ENCODE measurements around the gene MRPS23. TPM values are rescaled to one million over a fixed set of nuclear protein-coding genes. Genes with fewer than 3 reads are reported as not detected.

The MRPS23 gene
- total and polyA plus RNA-seq, 2 of the 13 experiments (the other 11 are each of a cell fraction or from before 2014, with no cell fraction given), result 63.2 to 181 TPM

DNA sequence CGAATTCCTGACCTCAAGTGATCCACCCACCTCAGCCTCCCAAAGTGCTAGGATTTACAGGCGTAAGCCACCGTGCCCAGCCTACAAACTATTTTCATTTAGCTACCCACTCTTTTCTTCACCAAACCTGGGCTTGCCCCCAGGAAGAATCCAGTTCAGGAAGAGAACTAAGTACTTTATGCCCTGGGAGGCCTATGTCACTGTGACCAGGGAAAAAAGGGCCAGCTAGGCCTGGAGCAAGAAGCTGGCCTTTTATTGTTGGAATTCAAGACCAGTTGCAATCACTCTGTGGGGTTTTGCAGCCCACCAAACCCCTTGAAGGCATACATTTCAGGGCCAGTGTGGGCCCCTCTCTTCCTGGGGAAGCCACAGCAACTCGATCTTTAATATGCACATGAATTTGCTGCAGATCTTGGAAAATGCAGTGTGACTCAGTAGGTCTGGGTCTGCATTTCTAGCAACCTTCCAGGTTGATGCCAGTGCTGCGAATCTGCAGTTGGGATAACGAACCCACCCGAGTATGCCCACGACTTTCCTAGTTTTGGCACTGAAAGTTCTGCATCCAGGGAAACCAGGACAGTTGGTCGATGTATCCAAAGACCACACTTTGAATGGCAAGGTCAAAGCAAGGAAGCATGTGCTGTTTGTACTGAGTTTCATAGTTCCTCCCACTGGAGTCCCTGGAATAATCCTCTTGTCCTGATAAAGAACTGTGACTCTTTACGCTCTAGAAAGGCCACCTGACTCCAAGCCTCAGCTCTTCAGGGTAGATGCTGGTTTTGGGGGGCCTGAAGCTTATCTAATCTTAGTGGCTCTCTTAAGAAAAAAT is 7.2 kb upstream of the MRPS23 start (continued):
- TF ChIP-seq, protein P1, sequence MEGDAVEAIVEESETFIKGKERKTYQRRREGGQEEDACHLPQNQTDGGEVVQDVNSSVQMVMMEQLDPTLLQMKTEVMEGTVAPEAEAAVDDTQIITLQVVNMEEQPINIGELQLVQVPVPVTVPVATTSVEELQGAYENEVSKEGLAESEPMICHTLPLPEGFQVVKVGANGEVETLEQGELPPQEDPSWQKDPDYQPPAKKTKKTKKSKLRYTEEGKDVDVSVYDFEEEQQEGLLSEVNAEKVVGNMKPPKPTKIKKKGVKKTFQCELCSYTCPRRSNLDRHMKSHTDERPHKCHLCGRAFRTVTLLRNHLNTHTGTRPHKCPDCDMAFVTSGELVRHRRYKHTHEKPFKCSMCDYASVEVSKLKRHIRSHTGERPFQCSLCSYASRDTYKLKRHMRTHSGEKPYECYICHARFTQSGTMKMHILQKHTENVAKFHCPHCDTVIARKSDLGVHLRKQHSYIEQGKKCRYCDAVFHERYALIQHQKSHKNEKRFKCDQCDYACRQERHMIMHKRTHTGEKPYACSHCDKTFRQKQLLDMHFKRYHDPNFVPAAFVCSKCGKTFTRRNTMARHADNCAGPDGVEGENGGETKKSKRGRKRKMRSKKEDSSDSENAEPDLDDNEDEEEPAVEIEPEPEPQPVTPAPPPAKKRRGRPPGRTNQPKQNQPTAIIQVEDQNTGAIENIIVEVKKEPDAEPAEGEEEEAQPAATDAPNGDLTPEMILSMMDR (CRISPR knock-in tag; IDR thresholded peaks at IDR 0.05), result no peak
- TF ChIP-seq PRMT3 (CRISPR knock-in tag; IDR thresholded peaks at IDR 0.05; ENCODE audit: borderline replicate concordance, low read depth) (no peak), ATF7-NPFF (CRISPR knock-in tag; IDR thresholded peaks at IDR 0.05; ENCODE audit: low read depth) (no peak), ZNF572 (CRISPR knock-in tag; IDR thresholded peaks at IDR 0.05) (no peak; the same call in 1 of the 2 replicates), GATAD2A (CRISPR knock-in tag; IDR thresholded peaks at IDR 0.05) (peak; percentile 60), NR2F6 (IDR thresholded peaks at IDR 0.05) (no peak), NR2F6 (CRISPR knock-in tag; IDR thresholded peaks at IDR 0.05) (peak; percentile 70; the same call in 1 of the 2 replicates), ZFP36L1 (CRISPR knock-in tag; IDR thresholded peaks at IDR 0.05) (no peak), MEIS1 (CRISPR knock-in tag; IDR thresholded peaks at IDR 0.05; ENCODE audit: borderline replicate concordance) (no peak), TBX2 (CRISPR knock-in tag; IDR thresholded peaks at IDR 0.05; ENCODE audit: borderline replicate concordance) (no peak), ZNF282 (IDR thresholded peaks at IDR 0.05; ENCODE audit: partially characterized antibody) (no peak), ZNF75D (CRISPR knock-in tag; IDR thresholded peaks at IDR 0.05; ENCODE audit: borderline replicate concordance) (no peak)
- TF ChIP-seq, protein P2, sequence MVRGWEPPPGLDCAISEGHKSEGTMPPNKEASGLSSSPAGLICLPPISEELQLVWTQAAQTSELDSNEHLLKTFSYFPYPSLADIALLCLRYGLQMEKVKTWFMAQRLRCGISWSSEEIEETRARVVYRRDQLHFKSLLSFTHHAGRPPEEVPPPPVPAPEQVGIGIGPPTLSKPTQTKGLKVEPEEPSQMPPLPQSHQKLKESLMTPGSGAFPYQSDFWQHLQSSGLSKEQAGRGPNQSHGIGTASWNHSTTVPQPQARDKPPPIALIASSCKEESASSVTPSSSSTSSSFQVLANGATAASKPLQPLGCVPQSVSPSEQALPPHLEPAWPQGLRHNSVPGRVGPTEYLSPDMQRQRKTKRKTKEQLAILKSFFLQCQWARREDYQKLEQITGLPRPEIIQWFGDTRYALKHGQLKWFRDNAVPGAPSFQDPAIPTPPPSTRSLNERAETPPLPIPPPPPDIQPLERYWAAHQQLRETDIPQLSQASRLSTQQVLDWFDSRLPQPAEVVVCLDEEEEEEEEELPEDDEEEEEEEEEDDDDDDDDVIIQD (CRISPR knock-in tag; IDR thresholded peaks at IDR 0.05; ENCODE audit: low read depth), result no peak
- TF ChIP-seq, protein P3, sequence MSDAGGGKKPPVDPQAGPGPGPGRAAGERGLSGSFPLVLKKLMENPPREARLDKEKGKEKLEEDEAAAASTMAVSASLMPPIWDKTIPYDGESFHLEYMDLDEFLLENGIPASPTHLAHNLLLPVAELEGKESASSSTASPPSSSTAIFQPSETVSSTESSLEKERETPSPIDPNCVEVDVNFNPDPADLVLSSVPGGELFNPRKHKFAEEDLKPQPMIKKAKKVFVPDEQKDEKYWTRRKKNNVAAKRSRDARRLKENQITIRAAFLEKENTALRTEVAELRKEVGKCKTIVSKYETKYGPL (CRISPR knock-in tag; IDR thresholded peaks at IDR 0.05), result no peak
- TF ChIP-seq, protein P4, sequence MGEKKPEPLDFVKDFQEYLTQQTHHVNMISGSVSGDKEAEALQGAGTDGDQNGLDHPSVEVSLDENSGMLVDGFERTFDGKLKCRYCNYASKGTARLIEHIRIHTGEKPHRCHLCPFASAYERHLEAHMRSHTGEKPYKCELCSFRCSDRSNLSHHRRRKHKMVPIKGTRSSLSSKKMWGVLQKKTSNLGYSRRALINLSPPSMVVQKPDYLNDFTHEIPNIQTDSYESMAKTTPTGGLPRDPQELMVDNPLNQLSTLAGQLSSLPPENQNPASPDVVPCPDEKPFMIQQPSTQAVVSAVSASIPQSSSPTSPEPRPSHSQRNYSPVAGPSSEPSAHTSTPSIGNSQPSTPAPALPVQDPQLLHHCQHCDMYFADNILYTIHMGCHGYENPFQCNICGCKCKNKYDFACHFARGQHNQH (CRISPR knock-in tag; IDR thresholded peaks at IDR 0.05), result no peak; the same call in 1 of the 2 replicates
- TF ChIP-seq, protein P5, sequence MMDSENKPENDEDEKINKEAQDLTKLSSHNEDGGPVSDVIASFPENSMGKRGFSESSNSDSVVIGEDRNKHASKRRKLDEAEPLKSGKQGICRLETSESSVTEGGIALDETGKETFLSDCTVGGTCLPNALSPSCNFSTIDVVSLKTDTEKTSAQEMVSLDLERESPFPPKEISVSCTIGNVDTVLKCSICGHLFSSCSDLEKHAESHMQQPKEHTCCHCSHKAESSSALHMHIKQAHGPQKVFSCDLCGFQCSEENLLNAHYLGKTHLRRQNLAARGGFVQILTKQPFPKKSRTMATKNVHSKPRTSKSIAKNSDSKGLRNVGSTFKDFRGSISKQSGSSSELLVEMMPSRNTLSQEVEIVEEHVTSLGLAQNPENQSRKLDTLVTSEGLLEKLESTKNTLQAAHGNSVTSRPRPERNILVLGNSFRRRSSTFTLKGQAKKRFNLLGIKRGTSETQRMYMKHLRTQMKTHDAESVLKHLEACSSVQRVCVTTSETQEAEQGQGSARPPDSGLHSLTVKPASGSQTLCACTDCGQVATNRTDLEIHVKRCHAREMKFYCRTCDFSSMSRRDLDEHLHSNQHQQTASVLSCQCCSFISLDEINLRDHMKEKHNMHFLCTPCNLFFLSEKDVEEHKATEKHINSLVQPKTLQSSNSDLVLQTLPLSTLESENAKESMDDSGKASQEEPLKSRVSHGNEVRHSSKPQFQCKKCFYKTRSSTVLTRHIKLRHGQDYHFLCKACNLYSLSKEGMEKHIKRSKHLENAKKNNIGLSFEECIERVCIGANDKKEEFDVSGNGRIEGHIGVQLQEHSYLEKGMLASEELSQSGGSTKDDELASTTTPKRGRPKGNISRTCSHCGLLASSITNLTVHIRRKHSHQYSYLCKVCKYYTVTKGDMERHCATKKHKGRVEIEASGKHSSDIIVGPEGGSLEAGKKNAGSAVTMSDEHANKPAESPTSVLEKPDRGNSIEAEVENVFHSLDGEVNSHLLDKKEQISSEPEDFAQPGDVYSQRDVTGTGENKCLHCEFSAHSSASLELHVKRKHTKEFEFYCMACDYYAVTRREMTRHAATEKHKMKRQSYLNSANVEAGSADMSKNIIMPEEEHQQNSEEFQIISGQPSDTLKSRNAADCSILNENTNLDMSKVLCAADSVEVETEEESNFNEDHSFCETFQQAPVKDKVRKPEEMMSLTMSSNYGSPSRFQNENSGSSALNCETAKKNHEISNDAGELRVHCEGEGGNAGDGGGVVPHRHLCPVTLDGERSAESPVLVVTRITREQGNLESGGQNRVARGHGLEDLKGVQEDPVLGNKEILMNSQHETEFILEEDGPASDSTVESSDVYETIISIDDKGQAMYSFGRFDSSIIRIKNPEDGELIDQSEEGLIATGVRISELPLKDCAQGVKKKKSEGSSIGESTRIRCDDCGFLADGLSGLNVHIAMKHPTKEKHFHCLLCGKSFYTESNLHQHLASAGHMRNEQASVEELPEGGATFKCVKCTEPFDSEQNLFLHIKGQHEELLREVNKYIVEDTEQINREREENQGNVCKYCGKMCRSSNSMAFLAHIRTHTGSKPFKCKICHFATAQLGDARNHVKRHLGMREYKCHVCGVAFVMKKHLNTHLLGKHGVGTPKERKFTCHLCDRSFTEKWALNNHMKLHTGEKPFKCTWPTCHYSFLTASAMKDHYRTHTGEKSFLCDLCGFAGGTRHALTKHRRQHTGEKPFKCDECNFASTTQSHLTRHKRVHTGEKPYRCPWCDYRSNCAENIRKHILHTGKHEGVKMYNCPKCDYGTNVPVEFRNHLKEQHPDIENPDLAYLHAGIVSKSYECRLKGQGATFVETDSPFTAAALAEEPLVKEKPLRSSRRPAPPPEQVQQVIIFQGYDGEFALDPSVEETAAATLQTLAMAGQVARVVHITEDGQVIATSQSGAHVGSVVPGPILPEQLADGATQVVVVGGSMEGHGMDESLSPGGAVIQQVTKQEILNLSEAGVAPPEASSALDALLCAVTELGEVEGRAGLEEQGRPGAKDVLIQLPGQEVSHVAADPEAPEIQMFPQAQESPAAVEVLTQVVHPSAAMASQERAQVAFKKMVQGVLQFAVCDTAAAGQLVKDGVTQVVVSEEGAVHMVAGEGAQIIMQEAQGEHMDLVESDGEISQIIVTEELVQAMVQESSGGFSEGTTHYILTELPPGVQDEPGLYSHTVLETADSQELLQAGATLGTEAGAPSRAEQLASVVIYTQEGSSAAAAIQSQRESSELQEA (CRISPR knock-in tag; IDR thresholded peaks at IDR 0.05; ENCODE audit: not compliant biosample characterization), result no peak

All from HepG2 (cell line).